ENCODE data around the gene ANAPC15. TPM values are rescaled to one million over a fixed set of nuclear protein-coding genes. Genes with fewer than 3 reads are reported as not detected.
A peak's percentile ranks its signal among the peaks of the same experiment; 100 is the strongest.

The ANAPC15 gene
- total and polyA plus RNA-seq, 9 of the 15 experiments (the other 6 are each of a cell fraction or from before 2014, with no cell fraction given): 53.0 to 254 (median 75.7) TPM

GRCh38 chr11:72098741-72099140, 13.8 kb downstream of the ANAPC15 start:
- WGBS (ENCODE audit: insufficient coverage, low coverage, missing lambda C conversion rate): 94% methylated on average over 3 of the region's 3 CpGs

DNA sequence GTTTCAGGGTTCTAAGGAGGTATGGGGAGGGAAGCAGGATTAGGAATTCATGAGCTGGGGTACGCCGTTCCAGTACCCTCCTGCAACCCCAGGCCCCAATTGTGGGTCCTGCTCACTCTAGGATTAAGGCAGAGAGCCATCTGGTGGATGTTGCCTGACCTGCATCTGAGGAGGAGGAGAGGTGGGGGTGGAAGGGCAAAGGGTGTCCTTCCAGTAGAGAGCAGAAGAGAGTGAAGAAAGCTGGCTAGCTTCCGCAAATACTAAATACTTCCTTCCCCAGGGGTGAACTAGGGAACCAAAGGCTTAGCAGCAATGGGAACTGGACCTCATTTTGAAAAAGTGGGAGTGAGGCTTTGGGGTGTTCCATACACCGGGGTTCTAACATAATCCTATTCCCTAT, 21.2 kb downstream of the ANAPC15 start:
- FAIRE-seq: peak; percentile 93
- peaks cover 5% of the 10 kb centered on the region; the same call in 1 of the 2 replicates for H4K20me1 ChIP-seq (replicated peaks; ENCODE audit: control insufficient read depth, insufficient read depth, low read length)
- H3K27ac ChIP-seq (ENCODE audit: extremely low read depth, low read depth, low read length): peak overlapping the region; percentile 52; the same call in 1 of the 3 replicates
- no peaks in the 10 kb centered on the region for H3K9me1 ChIP-seq (ENCODE audit: control insufficient read depth, insufficient read depth, low read length)
- ChIA-PET POLR2A (interaction anchor here (0.6 to 2.3 kb wide), 12 partner anchors 8 to 347 kb away, joined by 3 to 15 read pairs (median 6); partner anchors contain the start of gene LAMTOR1), CTCF (ENCODE audit: low intra/inter-chr PET ratio) (interaction anchor here (0.9 to 2.5 kb wide), 7 partner anchors 17 to 340 kb away, joined by 3 to 54 read pairs (median 6); no protein-coding TSS in a partner anchor)
- H3K36me3 ChIP-seq (ENCODE audit: control insufficient read depth, insufficient read depth, low read length): peaks cover 52% of the 10 kb centered on the region
- H2AFZ ChIP-seq (ENCODE audit: low read depth, low read length): no peak overlapping the region
- H3K4me3 ChIP-seq: no peak overlapping the region
- no peak overlapping the region for H3K4me2 ChIP-seq (ENCODE audit: insufficient read depth, low read length)
- H3K9ac ChIP-seq (ENCODE audit: insufficient read depth in 1 of 2, low read depth in 2 of 2, low read length in 2 of 2): no peak overlapping the region
- no peaks in the 10 kb centered on the region for H3K79me2 ChIP-seq (ENCODE audit: control insufficient read depth, insufficient read depth, low read length)
- DNase-seq (ENCODE audit: extremely low read depth in 1 of 4, low spot score in 3 of 4): peak; percentile 76 to 87 (median 82)
- WGBS (ENCODE audit: insufficient coverage, low coverage, missing lambda C conversion rate): 40% methylated on average over 4 of the region's 4 CpGs
- intact Hi-C loops (cut with micrococcal nuclease): loop anchor here (1.0 to 2.0 kb wide), 4 partner anchors 54 to 114 kb away; no protein-coding TSS in a partner anchor
- peak; percentile 97 for ATAC-seq
- in situ Hi-C loops (cut with MboI): loop anchor here (5.0 kb wide), 1 partner anchor 64 kb away; no protein-coding TSS in a partner anchor
- H3K27me3 ChIP-seq (ENCODE audit: control insufficient read depth in 2 of 2, insufficient read depth in 2 of 2, low read length in 2 of 2): no peaks in the 10 kb centered on the region
- BruUV-seq (replicated peaks): no TSS peak
- H3K9me3 ChIP-seq (replicated peaks; ENCODE audit: control insufficient read depth, insufficient read depth, low read depth, low read length): no peaks in the 10 kb centered on the region
- peaks cover 0 to 18% of the 10 kb centered on the region in 2 experiments; a peak in 3 of 5 replicates for H3K4me1 ChIP-seq (replicated peaks in 1 of 2; ENCODE audit: control insufficient read depth in 2 of 2, insufficient read depth in 2 of 2, low read length in 2 of 2)
- TF ChIP-seq RBM22 (IDR thresholded peaks at IDR 0.05; ENCODE audit: low read depth, low read length, poor library complexity, severe bottlenecking): no peak
- no peak for TF ChIP-seq SMARCC2 (IDR thresholded peaks at IDR 0.05; ENCODE audit: low read depth)
- no peak for TF ChIP-seq TFAM (CRISPR knock-in tag; conservative IDR thresholded peaks at IDR 0.05)
- peak; percentile 77 for TF ChIP-seq SPI1 (IDR thresholded peaks at IDR 0.05; ENCODE audit: borderline replicate concordance, low read depth, low read length)
- no peak for TF ChIP-seq MXI1 (IDR thresholded peaks at IDR 0.05; ENCODE audit: low read depth, low read length)

More at GRCh38 chr11:72098741-72099140, 13.8 kb downstream of the ANAPC15 start:
- intact Hi-C loops (cut with micrococcal nuclease) (no loop called here), in situ Hi-C loops (cut with MboI) (no loop called here)
- H3K27me3 ChIP-seq (ENCODE audit: control insufficient read depth in 2 of 2, insufficient read depth in 2 of 2, low read length in 2 of 2): no peaks in the 10 kb centered on the region
- H3K4me2 ChIP-seq (ENCODE audit: insufficient read depth, low read length): no peak overlapping the region
- FAIRE-seq (no peak), DNase-seq (ENCODE audit: extremely low read depth in 1 of 4, low spot score in 3 of 4) (no peak), ATAC-seq (no peak)
- H2AFZ ChIP-seq (ENCODE audit: low read depth, low read length): no peak overlapping the region
- H3K9ac ChIP-seq (ENCODE audit: insufficient read depth in 1 of 2, low read depth in 2 of 2, low read length in 2 of 2): peak overlapping the region in 1 of 2 experiments; percentile 46; a peak in 2 of 4 replicates
- no peaks in the 10 kb centered on the region for H3K9me3 ChIP-seq (replicated peaks; ENCODE audit: control insufficient read depth, insufficient read depth, low read depth, low read length)
- no TSS peak for BruUV-seq (replicated peaks)
- TF ChIP-seq MAX (CRISPR knock-in tag; IDR thresholded peaks at IDR 0.05) (0 out of 2 replicates have a peak, but pooled peaks have one; percentile 9), ZNF57 (CRISPR knock-in tag; IDR thresholded peaks at IDR 0.05) (no peak)
- peaks cover 42% of the 10 kb centered on the region for H3K79me2 ChIP-seq (ENCODE audit: control insufficient read depth, insufficient read depth, low read length)
- ChIA-PET CTCF (ENCODE audit: low intra/inter-chr PET ratio) (no interaction called here), POLR2A (interaction anchor here (0.6 to 1.7 kb wide), 5 partner anchors 8 to 140 kb away, joined by 3 to 9 read pairs (median 3); no protein-coding TSS in a partner anchor)
- no peaks in the 10 kb centered on the region for H4K20me1 ChIP-seq (replicated peaks; ENCODE audit: control insufficient read depth, insufficient read depth, low read length)
- no peak overlapping the region for H3K27ac ChIP-seq (ENCODE audit: extremely low read depth, low read depth, low read length)
- peaks cover 10 to 32% of the 10 kb centered on the region in 2 experiments; a peak in 4 of 5 replicates for H3K4me1 ChIP-seq (replicated peaks in 1 of 2; ENCODE audit: control insufficient read depth in 2 of 2, insufficient read depth in 2 of 2, low read length in 2 of 2)
- no peak overlapping the region for H3K4me3 ChIP-seq
- H3K9me1 ChIP-seq (ENCODE audit: control insufficient read depth, insufficient read depth, low read length): no peaks in the 10 kb centered on the region
- H3K36me3 ChIP-seq (ENCODE audit: control insufficient read depth, insufficient read depth, low read length): peaks cover 72% of the 10 kb centered on the region
